Measurements from ENCODE around the gene KRT5. TPM values are rescaled to one million over a fixed set of nuclear protein-coding genes. Genes with fewer than 3 reads are reported as not detected.

Gene KRT5
- total RNA-seq, 4 donors from 2014 or later, result 0.33 to 1.3 (median 0.88) TPM; not detected in 1

DNA sequence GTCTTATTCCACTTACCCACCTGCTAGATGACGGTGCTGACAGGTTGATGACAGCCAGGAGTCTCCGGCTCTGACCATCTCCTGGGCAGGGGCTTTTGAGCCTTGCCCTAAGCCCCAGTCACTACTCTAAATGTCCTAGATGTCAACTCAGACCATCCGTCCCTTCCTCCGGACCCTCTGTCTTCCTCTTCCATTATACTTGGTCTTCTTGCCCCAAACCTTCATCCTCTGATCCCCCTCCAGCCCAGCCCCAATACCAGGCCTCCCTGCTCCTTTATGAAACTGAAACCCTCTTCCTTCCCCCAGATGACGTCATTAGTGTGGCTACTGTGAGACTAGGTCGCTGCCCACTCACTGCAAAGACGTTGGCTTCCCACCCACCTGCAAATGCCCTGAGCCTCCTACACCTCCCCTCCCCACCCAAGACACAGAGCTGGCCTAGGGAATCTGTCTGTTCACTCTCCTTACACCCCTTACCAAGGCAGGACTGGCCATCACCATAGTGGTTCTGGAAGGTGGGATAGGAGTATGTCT is 22.7 kb upstream of the KRT5 start:
- TF ChIP-seq, protein P1, sequence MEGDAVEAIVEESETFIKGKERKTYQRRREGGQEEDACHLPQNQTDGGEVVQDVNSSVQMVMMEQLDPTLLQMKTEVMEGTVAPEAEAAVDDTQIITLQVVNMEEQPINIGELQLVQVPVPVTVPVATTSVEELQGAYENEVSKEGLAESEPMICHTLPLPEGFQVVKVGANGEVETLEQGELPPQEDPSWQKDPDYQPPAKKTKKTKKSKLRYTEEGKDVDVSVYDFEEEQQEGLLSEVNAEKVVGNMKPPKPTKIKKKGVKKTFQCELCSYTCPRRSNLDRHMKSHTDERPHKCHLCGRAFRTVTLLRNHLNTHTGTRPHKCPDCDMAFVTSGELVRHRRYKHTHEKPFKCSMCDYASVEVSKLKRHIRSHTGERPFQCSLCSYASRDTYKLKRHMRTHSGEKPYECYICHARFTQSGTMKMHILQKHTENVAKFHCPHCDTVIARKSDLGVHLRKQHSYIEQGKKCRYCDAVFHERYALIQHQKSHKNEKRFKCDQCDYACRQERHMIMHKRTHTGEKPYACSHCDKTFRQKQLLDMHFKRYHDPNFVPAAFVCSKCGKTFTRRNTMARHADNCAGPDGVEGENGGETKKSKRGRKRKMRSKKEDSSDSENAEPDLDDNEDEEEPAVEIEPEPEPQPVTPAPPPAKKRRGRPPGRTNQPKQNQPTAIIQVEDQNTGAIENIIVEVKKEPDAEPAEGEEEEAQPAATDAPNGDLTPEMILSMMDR (IDR thresholded peaks at IDR 0.05; ENCODE audit: low read depth), result no peak

- TF ChIP-seq, protein P1 (IDR thresholded peaks at IDR 0.05; ENCODE audit: low read depth), result no peak
These were observed 22.0 kb upstream of the KRT5 start for GRCh38 chr12:52542157-52542556.

GRCh38 chr12:52541709-52542108 is 21.5 kb upstream of the KRT5 start:
- TF ChIP-seq, protein P1 (IDR thresholded peaks at IDR 0.05; ENCODE audit: low read depth), result no peak

DNA sequence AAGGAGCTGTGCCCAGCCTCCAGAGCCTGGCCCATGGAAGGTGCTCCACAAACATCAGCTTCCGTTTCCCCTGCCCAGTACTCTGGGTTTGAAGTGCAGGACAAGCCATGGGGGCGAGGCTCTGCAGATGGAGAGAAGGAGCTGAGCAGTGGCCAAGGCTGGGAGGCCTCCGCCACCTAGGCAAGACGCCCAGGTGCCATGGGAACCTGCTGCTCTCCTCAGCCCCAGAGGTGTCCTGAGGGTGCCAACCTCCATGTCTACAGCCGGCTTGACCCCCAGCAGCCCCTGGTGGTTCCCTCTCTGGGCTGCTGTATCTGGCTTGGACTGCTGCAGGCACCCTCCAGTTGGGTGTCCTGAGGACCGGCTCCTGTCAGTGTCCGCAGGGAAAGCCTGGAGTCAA is 20.3 kb upstream of the KRT5 start:
- TF ChIP-seq, protein P1 (IDR thresholded peaks at IDR 0.05; ENCODE audit: low read depth), result no peak

DNA sequence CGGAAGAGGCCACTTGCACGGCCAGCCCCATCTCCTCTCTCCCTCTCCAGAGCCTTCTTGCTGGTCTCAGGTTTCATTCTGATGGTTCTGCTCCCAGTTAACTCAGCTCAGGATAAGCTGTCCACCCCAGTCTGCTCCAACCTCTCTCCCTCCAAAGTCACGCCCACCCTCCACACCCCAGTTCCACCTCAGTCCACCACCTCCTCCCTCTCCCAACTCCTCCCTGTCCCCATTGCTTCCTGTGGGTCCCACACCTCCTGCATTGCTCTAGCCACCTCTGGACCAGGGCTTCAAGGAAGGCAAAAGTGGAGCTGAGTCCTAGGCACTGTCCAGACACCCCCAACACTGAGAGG is 19.6 kb upstream of the KRT5 start:
- TF ChIP-seq, protein P1 (IDR thresholded peaks at IDR 0.05; ENCODE audit: low read depth), result no peak

GRCh38 chr12:52539083-52539820 is 19.1 kb upstream of the KRT5 start:
- TF ChIP-seq, protein P1 (IDR thresholded peaks at IDR 0.05; ENCODE audit: low read depth), result no peak

DNA sequence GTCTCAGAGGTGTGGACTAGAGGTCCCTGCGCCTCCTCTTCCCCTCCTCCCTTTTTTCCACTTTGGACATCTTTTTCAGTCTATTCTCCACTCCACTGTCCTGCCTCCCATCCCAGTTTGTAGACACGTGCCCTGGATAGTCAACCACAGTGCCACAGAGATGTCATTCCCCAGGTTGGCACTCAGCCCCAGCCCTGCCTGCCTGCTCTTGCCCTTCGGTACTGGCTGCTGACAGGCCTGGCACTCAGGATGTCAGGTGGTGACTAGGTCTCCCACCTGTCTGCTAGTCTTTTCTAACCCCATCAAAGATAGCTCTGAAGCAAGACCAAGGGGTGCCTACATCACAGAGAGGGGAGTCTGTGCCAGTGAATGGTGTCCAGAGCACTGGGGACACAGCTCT is 16.9 kb upstream of the KRT5 start:
- TF ChIP-seq, protein P1 (IDR thresholded peaks at IDR 0.05; ENCODE audit: low read depth), result no peak

Data from subcutaneous adipose tissue (tissue), 4 donors.